K562 (cell line): ENCODE data around the gene PGPEP1. TPM values are rescaled to one million over a fixed set of nuclear protein-coding genes. Genes with fewer than 3 reads are reported as not detected.

Source experiments
- CBFA2T3 ChIP-seq: fragments of 450-650 bp; IDR thresholded peaks from 2 replicates; pipeline ENCODE4 v1.6.1; 2017
- CCAR2 ChIP-seq: fragments of 200-400 bp; formaldehyde crosslinking; IDR thresholded peaks from 2 replicates; pipeline ENCODE4 v1.6.1; 2017; ENCODE audit warnings: mild to moderate bottlenecking, low read depth, low read length
- CTBP1 ChIP-seq: fragments of 450-650 bp; IDR thresholded peaks from 2 replicates; pipeline ENCODE4 v1.6.1; 2016; ENCODE audit warnings: borderline replicate concordance
- E2F1 ChIP-seq: sonication (generic); formaldehyde crosslinking; IDR thresholded peaks from 2 replicates; pipeline ENCODE4 v1.8.1; 2023; ENCODE audit warnings: mild to moderate bottlenecking, missing genetic modification reagents, moderate library complexity
- ELF4 ChIP-seq: fragments of 450-650 bp; formaldehyde crosslinking; IDR thresholded peaks from 2 replicates; pipeline ENCODE4 v1.4.0; 2022; ENCODE audit warnings: missing genetic modification characterization
- EZH2 ChIP-seq: IDR thresholded peaks from 2 replicates; pipeline ENCODE4 v1.6.1; 2012; ENCODE audit warnings: low read depth, mild to moderate bottlenecking, inconsistent platforms, low read length, borderline replicate concordance
- FOXO4 ChIP-seq: fragments of 450-650 bp; formaldehyde crosslinking; IDR thresholded peaks from 2 replicates; pipeline ENCODE4 v1.4.0; 2020; ENCODE audit warnings: mild to moderate bottlenecking, moderate library complexity
- GABPB1 ChIP-seq: sonication (generic); formaldehyde crosslinking; IDR thresholded peaks from 2 replicates; pipeline ENCODE4 v1.8.0; 2022; ENCODE audit warnings: mild to moderate bottlenecking, missing genetic modification reagents
- MLLT1 ChIP-seq, 2 experiments: fragments of 450-650 bp; IDR thresholded peaks; 2 replicates each; pipeline ENCODE4 v1.6.1; 2016
- RBFOX2 ChIP-seq: fragments of 200-400 bp; formaldehyde crosslinking; IDR thresholded peaks from 2 replicates; pipeline ENCODE4 v1.6.1; 2017; ENCODE audit warnings: low read depth, mild to moderate bottlenecking, low read length, moderate library complexity
- RBM25 ChIP-seq: fragments of 200-400 bp; formaldehyde crosslinking; IDR thresholded peaks from 2 replicates; pipeline ENCODE4 v1.6.1; 2018; ENCODE audit warnings: low read length, low read depth, moderate library complexity; ENCODE audit not compliant: severe bottlenecking
- RCOR1 ChIP-seq, 2 experiments: IDR thresholded peaks; 2 replicates each; pipeline ENCODE4 v1.6.1; 2012; ENCODE audit warnings: low read depth in 2 of 2, low read length in 2 of 2, borderline replicate concordance in 1 of 2, improper control_type of control experiment in 1 of 2
- TCF3 ChIP-seq: sonication (generic); formaldehyde crosslinking; IDR thresholded peaks from 2 replicates; pipeline ENCODE4 v1.4.0; 2020; ENCODE audit warnings: mild to moderate bottlenecking, missing genetic modification reagents
- TFAP4 ChIP-seq: sonication (generic); formaldehyde crosslinking; IDR thresholded peaks from 2 replicates; pipeline ENCODE4 v1.8.0; 2022; ENCODE audit warnings: missing genetic modification reagents, mild to moderate bottlenecking, moderate library complexity, borderline replicate concordance
- TRIM25 ChIP-seq: fragments of 450-650 bp; IDR thresholded peaks from 2 replicates; pipeline ENCODE4 v1.7.0; 2016; ENCODE audit warnings: borderline replicate concordance
- ZBTB5 ChIP-seq: fragments of 450-650 bp; IDR thresholded peaks from 2 replicates; pipeline ENCODE4 v1.6.1; 2017; ENCODE audit warnings: antibody characterized with exemption
- ZNF175 ChIP-seq: fragments of 200-800 bp; sonication (Bioruptor generic); IDR thresholded peaks from 2 replicates; pipeline ENCODE4 v1.6.1; 2016; ENCODE audit warnings: low read depth, mild to moderate bottlenecking, missing genetic modification characterization, missing compliant biosample characterization
- ZNF551 ChIP-seq: fragments of 250-450 bp; sonication (Bioruptor Pico); IDR thresholded peaks from 2 replicates; pipeline ENCODE4 v1.5.0; 2021; ENCODE audit warnings: mild to moderate bottlenecking, moderate library complexity
- ZNF707 ChIP-seq: fragments of 250-450 bp; sonication (Bioruptor Pico); conservative IDR thresholded peaks from 2 replicates; pipeline ENCODE4 v1.8.0; 2022; ENCODE audit warnings: inconsistent platforms, mild to moderate bottlenecking, moderate library complexity
- ZNF79 ChIP-seq: fragments of 250-450 bp; sonication (Bioruptor Pico); IDR thresholded peaks from 2 replicates; pipeline ENCODE4 v1.4.0; 2020; ENCODE audit warnings: low read depth, mild to moderate bottlenecking, moderate library complexity
- polyA plus RNA-seq, 8 experiments: library from polyadenylated mRNA; depleted of rRNA in 4 of 8; stranded (reverse) in 5 of 8; unstranded in 3 of 8; fragments of >200 nt; fragmentation: Nextera tagmentation in 2 of 8; fragmentation: Illumina TruSeq in 1 of 8; extraction: Ambion mirVana in 2 of 8; extraction: Trizol in 1 of 8; gene quantifications; 2 replicates each; pipeline versions ENCODE4 v1.2.1 to v1.2.3, GENCODE V29; 2011 to 2014; ENCODE audit warnings: inconsistent platforms in 1 of 8, missing spikeins in 1 of 8
- total RNA-seq, 7 experiments: library from RNA; depleted of rRNA in 6 of 7; stranded (reverse); fragments of >200 nt in 6 of 7; fragmentation: Illumina TruSeq in 2 of 7; extraction: Trizol in 2 of 7; gene quantifications; 2 replicates each; pipeline versions ENCODE4 v1.2.1 to v1.2.3, GENCODE V29; 2011 to 2021; ENCODE audit warnings: low replicate concordance in 1 of 7

The PGPEP1 gene
- total and polyA plus RNA-seq, 9 of the 15 experiments (the other 6 are each of a cell fraction or from before 2014, with no cell fraction given) = 10.0 to 69.6 (median 33.5) TPM

- TF ChIP-seq TRIM25 (no peak; the same call in 1 of the 2 replicates), E2F1 (CRISPR knock-in tag) (no peak), ELF4 (no peak), FOXO4 (CRISPR knock-in tag) (no peak), CTBP1 (no peak), CBFA2T3 (no peak), TFAP4 (CRISPR knock-in tag) (no peak), RCOR1 (IDR thresholded peaks at IDR 0.05; ENCODE audit: borderline replicate concordance in 1 of 2, low read depth in 2 of 2, low read length in 2 of 2) (peak in 1 of 2 experiments; percentile 8; a peak in 1 of 4 replicates), ZNF707 (CRISPR knock-in tag) (no peak), GABPB1 (CRISPR knock-in tag) (peak; percentile 4; the same call in 1 of the 2 replicates), CCAR2 (no peak), ZNF175 (CRISPR knock-in tag) (no peak), RBFOX2 (peak; percentile 49), ZNF79 (no peak), EZH2 (no peak), MLLT1 (IDR thresholded peaks at IDR 0.05) (peak; percentile 21 to 78; a peak in 2 of 4 replicates), ZNF551 (no peak), RBM25 (peak; percentile 4), TCF3 (CRISPR knock-in tag) (no peak), ZBTB5 (no peak)
Measured at GRCh38 chr19:18292462-18292809, 48.0 kb upstream of the PGPEP1 start (continued).
